SK-N-SH (cell line): ENCODE measurements around the gene VIPAS39. TPM values are rescaled to one million over a fixed set of nuclear protein-coding genes. Genes with fewer than 3 reads are reported as not detected.

ENCODE experiments used
- CTCF ChIA-PET: fragments of 300-600, 350-600 bp; formaldehyde crosslinking; extraction: SDS; loops from one replicate; lab custom pipeline; 2021; lab: Yijun Ruan, JAX
- POLR2A ChIA-PET: fragments of 350-600 bp; sonication (Branson Sonifier 250); formaldehyde crosslinking; extraction: SDS; loops from one replicate; lab custom pipeline; 2020; ENCODE audit warnings: antibody characterized with exemption, inconsistent platforms; lab: Yijun Ruan, JAX
- DNase-seq: peaks from one replicate; pipeline ENCODE4 v3.0.0; 2012
- H2AFZ ChIP-seq: fragments of 200-600 bp; sonication (generic); 2 replicates; pipeline ENCODE4 v1.8.1; 2016; ENCODE audit warnings: antibody characterized with exemption, mild to moderate bottlenecking, low read depth
- H3F3A ChIP-seq: fragments of 200-600 bp; sonication (generic); replicated peaks from 2 replicates; pipeline ENCODE3; 2016; ENCODE audit warnings: antibody characterized with exemption, mild to moderate bottlenecking; ENCODE audit not compliant: insufficient read depth
- H3K27ac ChIP-seq, 2 experiments: fragments of 200-500 bp in 1 of 2; fragments of 200-600 bp in 1 of 2; sonication (Bioruptor generic) in 1 of 2; sonication (generic), shearing (Covaris generic) in 1 of 2; 2 replicates each; pipeline versions ENCODE4 v1.5.1 to v1.6.1; 2014 to 2016; ENCODE audit warnings: low read depth in 2 of 2, inconsistent platforms in 1 of 2, low read length in 1 of 2, mild to moderate bottlenecking in 1 of 2, mixed read lengths in 1 of 2
- H3K27me3 ChIP-seq: fragments of 200-600 bp; sonication (generic), shearing (Covaris generic); 2 replicates; pipeline ENCODE4 v1.6.1; 2016; ENCODE audit warnings: mixed run types; ENCODE audit not compliant: insufficient read depth
- H3K36me3 ChIP-seq, 2 experiments: fragments of 200-500 bp in 1 of 2; fragments of 200-600 bp in 1 of 2; sonication (Bioruptor generic) in 1 of 2; sonication (generic) in 1 of 2; replicated peaks in 1 of 2; 2 replicates each; pipeline versions ENCODE3 to v1.5.1; 2014 to 2016; ENCODE audit warnings: low read length in 1 of 2, mild to moderate bottlenecking in 1 of 2; ENCODE audit not compliant: insufficient read depth in 2 of 2, control insufficient read depth in 1 of 2
- H3K4me1 ChIP-seq, 2 experiments: fragments of 200-500 bp in 1 of 2; fragments of 200-600 bp in 1 of 2; sonication (Bioruptor generic) in 1 of 2; sonication (generic), shearing (Covaris generic) in 1 of 2; 2 replicates each; pipeline versions ENCODE4 v1.5.1 to v1.6.1; 2014 to 2016; ENCODE audit warnings: low read depth in 1 of 2, low read length in 1 of 2, mixed run types in 1 of 2; ENCODE audit not compliant: insufficient read depth in 2 of 2, control insufficient read depth in 1 of 2
- H3K4me2 ChIP-seq: fragments of 200-600 bp; sonication (generic), shearing (Covaris generic); 2 replicates; pipeline ENCODE4 v1.6.1; 2017; ENCODE audit warnings: mixed run types
- H3K4me3 ChIP-seq, 2 experiments: fragments of 200-500 bp in 1 of 2; fragments of 200-600 bp in 1 of 2; sonication (Bioruptor generic) in 1 of 2; sonication (generic), shearing (Covaris generic) in 1 of 2; 2 replicates each; pipeline versions ENCODE4 v1.5.1 to v1.8.1; 2014 to 2016; ENCODE audit warnings: low read depth in 2 of 2, inconsistent platforms in 1 of 2, low read length in 1 of 2, mild to moderate bottlenecking in 1 of 2, mixed read lengths in 1 of 2, moderate library complexity in 1 of 2
- H3K79me2 ChIP-seq: fragments of 200-600 bp; sonication (generic); 2 replicates; pipeline ENCODE4 v1.8.1; 2017; ENCODE audit warnings: mild to moderate bottlenecking; ENCODE audit not compliant: insufficient read depth
- H3K9ac ChIP-seq: fragments of 200-600 bp; sonication (generic); 2 replicates; pipeline ENCODE4 v1.6.1; 2017; ENCODE audit warnings: mixed run types
- H3K9me2 ChIP-seq: fragments of 200-600 bp; sonication (generic); 2 replicates; pipeline ENCODE4 v1.6.1; 2017; ENCODE audit warnings: mixed run types
- H3K9me3 ChIP-seq: fragments of 200-600 bp; sonication (generic); 2 replicates; pipeline ENCODE4 v1.6.1; 2017; ENCODE audit warnings: mixed run types, mild to moderate bottlenecking, moderate library complexity
- H4K20me1 ChIP-seq: fragments of 200-600 bp; sonication (generic); 2 replicates; pipeline ENCODE4 v1.6.1; 2017; ENCODE audit warnings: mild to moderate bottlenecking, mixed run types; ENCODE audit not compliant: insufficient read depth
- CHD2 ChIP-seq: fragments of 150-350 bp; IDR thresholded peaks from 2 replicates; pipeline ENCODE4 v1.6.1; 2018; ENCODE audit warnings: low read length; ENCODE audit not compliant: partially characterized antibody
- CTCF ChIP-seq: fragments of 200-600 bp; sonication (generic); IDR thresholded peaks from 2 replicates; pipeline ENCODE4 v1.6.1; 2017; ENCODE audit warnings: antibody characterized with exemption, mild to moderate bottlenecking, moderate library complexity
- ELF1 ChIP-seq: IDR thresholded peaks from 2 replicates; pipeline ENCODE4 v1.4.0; 2012
- EP300 ChIP-seq, 2 experiments: IDR thresholded peaks; 2 replicates each; pipeline versions ENCODE4 v1.4.0 to v1.6.1; 2012; ENCODE audit warnings: borderline replicate concordance in 1 of 2, low read depth in 1 of 2, low read length in 1 of 2
- FOSL2 ChIP-seq: IDR thresholded peaks from 2 replicates; pipeline ENCODE4 v1.4.0; 2012; ENCODE audit warnings: low read depth, mild to moderate bottlenecking, moderate library complexity, borderline replicate concordance
- FOXJ3 ChIP-seq: sonication (generic); formaldehyde crosslinking; IDR thresholded peaks from 2 replicates; pipeline ENCODE4 v1.5.1; 2020; ENCODE audit warnings: mild to moderate bottlenecking, missing genetic modification reagents
- FOXM1 ChIP-seq: IDR thresholded peaks from 2 replicates; pipeline ENCODE4 v1.4.0; 2012; ENCODE audit warnings: low read depth, mild to moderate bottlenecking
- GABPA ChIP-seq: IDR thresholded peaks from 2 replicates; pipeline ENCODE4 v1.4.0; 2012; ENCODE audit warnings: low read depth, mild to moderate bottlenecking
- GATA2 ChIP-seq: sonication (generic); formaldehyde crosslinking; IDR thresholded peaks from 2 replicates; pipeline ENCODE4 v1.5.0; 2020; ENCODE audit warnings: mild to moderate bottlenecking, missing genetic modification reagents
- JUND ChIP-seq: IDR thresholded peaks from 2 replicates; pipeline ENCODE4 v1.4.0; 2012
- MAX ChIP-seq: IDR thresholded peaks from 2 replicates; pipeline ENCODE4 v1.4.0; 2012; ENCODE audit warnings: low read depth
- MEF2A ChIP-seq: IDR thresholded peaks from 2 replicates; pipeline ENCODE4 v1.4.0; 2012; ENCODE audit warnings: low read depth, borderline replicate concordance
- NFIC ChIP-seq: IDR thresholded peaks from 2 replicates; pipeline ENCODE4 v1.4.0; 2012; ENCODE audit warnings: borderline replicate concordance
- NRF1 ChIP-seq: IDR thresholded peaks from 2 replicates; pipeline ENCODE4 v1.6.1; 2012; ENCODE audit warnings: low read depth, mild to moderate bottlenecking, low read length
- PBX3 ChIP-seq: IDR thresholded peaks from 2 replicates; pipeline ENCODE4; 2012
- POLR2AphosphoS5 ChIP-seq: IDR thresholded peaks from 2 replicates; pipeline ENCODE4 v1.6.1; 2012; ENCODE audit warnings: low read depth, low read length
- RCOR1 ChIP-seq: fragments of 150-350 bp; IDR thresholded peaks from 2 replicates; pipeline ENCODE4 v1.6.1; 2017; ENCODE audit warnings: antibody characterized with exemption, low read length
- REST ChIP-seq: IDR thresholded peaks from 2 replicates; pipeline ENCODE4 v1.6.1; 2012; ENCODE audit warnings: mild to moderate bottlenecking, low read depth, low read length, moderate library complexity
- RFX5 ChIP-seq: IDR thresholded peaks from 2 replicates; pipeline ENCODE4 v1.6.1; 2012; ENCODE audit warnings: mild to moderate bottlenecking, improper control_type of control experiment, low read length
- TCF12 ChIP-seq: IDR thresholded peaks from 2 replicates; pipeline ENCODE4 v1.4.0; 2012
- WGBS: methylation state at CpG from one replicate; pipeline ENCODE4 v1.1.6; 2017; ENCODE audit warnings: low lambda C conversion rate; 5-methylcytosine and 5-hydroxymethylcytosine counted together
- polyA plus RNA-seq, 3 experiments: library from polyadenylated mRNA; depleted of rRNA; stranded (reverse); fragments of >200 nt; gene quantifications; 2 replicates each; pipeline ENCODE4 v1.2.3, GENCODE V29; 2012

Gene VIPAS39
- polyA plus RNA-seq, 1 of the 3 experiments (the other 2 are of a cell fraction): 20.8 TPM

GRCh38 chr14:77403768-77404167 is 53.6 kb downstream of the VIPAS39 start:
- no peak overlapping the region for H3K4me3 ChIP-seq
- H3K9me3 ChIP-seq: no peaks in the 10 kb centered on the region
- DNase-seq: no peak
- H3K27ac ChIP-seq: no peak overlapping the region
- no peaks in the 10 kb centered on the region for H3K79me2 ChIP-seq
- no peaks in the 10 kb centered on the region for H3F3A ChIP-seq
- ChIA-PET POLR2A (no interaction called here), CTCF (no interaction called here)
- H3K4me2 ChIP-seq: no peak overlapping the region
- H2AFZ ChIP-seq: no peak overlapping the region
- H3K9me2 ChIP-seq: no peaks in the 10 kb centered on the region
- WGBS: 86% methylated on average over 3 of the region's 3 CpGs
- H3K9ac ChIP-seq: no peak overlapping the region
- no peaks in the 10 kb centered on the region for H3K36me3 ChIP-seq
- no peaks in the 10 kb centered on the region for H4K20me1 ChIP-seq
- no peaks in the 10 kb centered on the region for H3K27me3 ChIP-seq
- TF ChIP-seq REST (no peak), RFX5 (no peak), GATA2 (CRISPR knock-in tag) (no peak), FOSL2 (no peak), FOXM1 (no peak), TCF12 (no peak), JUND (no peak), EP300 (IDR thresholded peaks at IDR 0.05; ENCODE audit: borderline replicate concordance in 1 of 2, low read depth in 1 of 2, low read length in 1 of 2) (no peak), ELF1 (no peak), POLR2AphosphoS5 (no peak), NFIC (no peak), CTCF (no peak), NRF1 (no peak), GABPA (no peak), MEF2A (no peak), FOXJ3 (CRISPR knock-in tag) (no peak)
- H3K4me1 ChIP-seq: no peaks in the 10 kb centered on the region

- no peak overlapping the region for H3K27ac ChIP-seq
- no peak overlapping the region for H2AFZ ChIP-seq
- CTCF ChIA-PET: no interaction called here
- no peak for DNase-seq
- POLR2A ChIA-PET: no interaction called here
- no peak overlapping the region for H3K4me3 ChIP-seq
- TF ChIP-seq RCOR1 (no peak), CHD2 (no peak), PBX3 (no peak), MAX (no peak), MEF2A (no peak)
- H3K4me2 ChIP-seq: no peak overlapping the region
- H3K9me2 ChIP-seq: no peaks in the 10 kb centered on the region
- no peaks in the 10 kb centered on the region for H3F3A ChIP-seq
- no peaks in the 10 kb centered on the region for H3K36me3 ChIP-seq
- no peaks in the 10 kb centered on the region for H3K9me3 ChIP-seq
- H3K4me1 ChIP-seq: no peaks in the 10 kb centered on the region
- no peak overlapping the region for H3K9ac ChIP-seq
- no peaks in the 10 kb centered on the region for H3K79me2 ChIP-seq
- 66% methylated on average over 6 of the region's 6 CpGs for WGBS
- no peaks in the 10 kb centered on the region for H4K20me1 ChIP-seq
- H3K27me3 ChIP-seq: no peaks in the 10 kb centered on the region
Measured at GRCh38 chr14:77400216-77400615, 57.2 kb downstream of the VIPAS39 start.
